ENCODE data around the gene MRPL23.

MRPL23 gene

GRCh38 chr11:1959786-1960185, 12.7 kb downstream of the MRPL23 start:
- no peak for DNase-seq

GRCh38 chr11:1963864-1964263, 16.7 kb downstream of the MRPL23 start:
- DNase-seq: no peak

GRCh38 chr11:1964348-1964747, 17.2 kb downstream of the MRPL23 start:
- no peak for DNase-seq

GRCh38 chr11:1964955-1965354, 17.8 kb downstream of the MRPL23 start:
- no peak for DNase-seq

- no peak for DNase-seq
These were observed 19.4 kb downstream of the MRPL23 start for GRCh38 chr11:1966531-1966930.

- no peak for DNase-seq
These were observed 20.6 kb downstream of the MRPL23 start for GRCh38 chr11:1967641-1968225.

- DNase-seq: no peak
These were observed 21.4 kb downstream of the MRPL23 start for GRCh38 chr11:1968454-1969002.

- DNase-seq: no peak
These were observed 21.9 kb downstream of the MRPL23 start for GRCh38 chr11:1969035-1969434.

GRCh38 chr11:1969776-1970175, 22.6 kb downstream of the MRPL23 start:
- DNase-seq: no peak

- DNase-seq: no peak
These were observed 23.8 kb downstream of the MRPL23 start for GRCh38 chr11:1970956-1971355.

- DNase-seq: no peak
These were observed 28.1 kb downstream of the MRPL23 start for GRCh38 chr11:1975185-1975584.

- no peak for DNase-seq
These were observed 31.8 kb downstream of the MRPL23 start for GRCh38 chr11:1978720-1979473.

- no peak for DNase-seq
These were observed 32.5 kb downstream of the MRPL23 start for GRCh38 chr11:1979607-1980006.

- DNase-seq: no peak
These were observed 35.9 kb downstream of the MRPL23 start for GRCh38 chr11:1982873-1983600.

GRCh38 chr11:1983601-1983961, 36.4 kb downstream of the MRPL23 start:
- no peak for DNase-seq

- no peak for DNase-seq
These were observed 39.9 kb downstream of the MRPL23 start for GRCh38 chr11:1987024-1987423.

- no peak for DNase-seq
These were observed 41.0 kb downstream of the MRPL23 start for GRCh38 chr11:1988174-1988573.

- DNase-seq: no peak
These were observed 41.7 kb downstream of the MRPL23 start for GRCh38 chr11:1988667-1989317.

- DNase-seq: no peak
These were observed 42.8 kb downstream of the MRPL23 start for GRCh38 chr11:1989953-1990352.

GRCh38 chr11:1990872-1991578, 43.9 kb downstream of the MRPL23 start:
- DNase-seq: no peak

GRCh38 chr11:1992111-1992510, 45.0 kb downstream of the MRPL23 start:
- DNase-seq: no peak

- DNase-seq: no peak
These were observed 47.0 kb downstream of the MRPL23 start for GRCh38 chr11:1994121-1994520.

GRCh38 chr11:1997755-1998154, 50.6 kb downstream of the MRPL23 start, which contains the start of gene H19:
H19 (minus strand) TSS chr11:1997842.
- DNase-seq: no peak
